Mesodermal cell (in vitro differentiated cells): Measurements from ENCODE around the gene ZNRF3.
"Not testable (repeated sequence)": the region's sequence is repeated elsewhere in the genome, so short reads cannot be mapped to it uniquely, and the experiment has no call there.

Experiments
- H3K27ac ChIP-seq: 2 replicates; pipeline ENCODE4 v1.7.0; 2013; ENCODE audit warnings: mild to moderate bottlenecking, low read depth, low read length, moderate library complexity; ENCODE audit not compliant: severe bottlenecking
- H3K36me3 ChIP-seq: 2 replicates; pipeline ENCODE4 v1.7.1; 2013; ENCODE audit warnings: mild to moderate bottlenecking, low read length, moderate library complexity; ENCODE audit not compliant: control insufficient read depth, insufficient read depth
- H3K4me1 ChIP-seq: one replicate; pipeline ENCODE4 v1.7.1; 2013; ENCODE audit warnings: mild to moderate bottlenecking, low read length; ENCODE audit not compliant: insufficient read depth, control insufficient read depth, poor library complexity, severe bottlenecking
- H3K4me3 ChIP-seq: 2 replicates; pipeline ENCODE4 v1.7.0; 2013; ENCODE audit warnings: low read length, control low read depth, mild to moderate bottlenecking; ENCODE audit not compliant: insufficient read depth, poor library complexity, severe bottlenecking; ENCODE audit errors: extremely low read depth
- H3K9me3 ChIP-seq: 2 replicates; pipeline ENCODE4 v1.7.1; 2013; ENCODE audit warnings: mild to moderate bottlenecking, low read length, moderate library complexity; ENCODE audit not compliant: control insufficient read depth
- WGBS, 2 experiments: methylation state at CpG; one replicate each; pipeline ENCODE4 v1.1.5; 2013; ENCODE audit warnings: missing lambda C conversion rate in 2 of 2; ENCODE audit not compliant: insufficient coverage in 2 of 2; 5-methylcytosine and 5-hydroxymethylcytosine counted together

ZNRF3 gene

GRCh38 chr22:28857288-28857687 lies 26.1 kb upstream of the ZNRF3 start:
- no peaks in the 10 kb centered on the region for H3K9me3 ChIP-seq

DNA sequence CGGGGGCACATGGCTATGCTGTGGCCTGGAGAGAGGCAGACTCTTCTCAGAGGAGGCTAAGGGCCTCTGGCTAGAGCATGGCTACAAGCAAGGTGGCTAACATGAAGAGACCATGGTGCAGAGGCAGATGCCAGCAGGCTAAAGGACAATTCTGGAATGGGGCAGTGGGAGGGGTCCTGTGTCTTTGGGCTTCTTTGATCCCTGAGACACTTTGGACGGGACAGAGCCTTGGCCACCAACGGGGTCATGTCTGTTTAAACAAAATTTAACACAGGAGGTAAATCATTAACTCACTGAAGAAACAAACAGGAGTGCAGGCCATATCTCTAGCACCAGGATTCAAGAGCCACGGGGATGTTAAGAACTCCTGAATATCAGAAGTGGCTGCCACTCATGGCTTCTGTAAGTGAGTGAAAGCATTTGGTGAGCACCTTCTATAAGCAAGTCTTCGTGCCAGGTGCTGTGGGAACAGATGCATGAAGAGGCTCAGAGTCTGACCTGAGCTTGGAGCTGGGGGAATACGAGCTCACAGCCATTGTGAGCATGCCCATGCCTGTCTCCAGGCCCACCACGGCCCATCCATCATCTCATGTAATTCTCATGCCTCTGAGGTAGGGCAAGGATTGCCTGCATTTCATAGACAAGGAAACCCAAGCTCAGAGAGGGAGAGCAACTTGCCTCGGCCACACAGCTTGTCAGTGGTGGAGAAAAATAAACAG lies 18.3 kb upstream of the ZNRF3 start:
- Histone ChIP-seq H3K36me3 (no peaks in the 10 kb centered on the region), H3K4me1 (no peaks in the 10 kb centered on the region), H3K4me3 (no peak overlapping the region), H3K9me3 (no peaks in the 10 kb centered on the region), H3K27ac (no peak overlapping the region)
- 84 to 91% methylated on average over 6 to 7 of the region's 8 CpGs for WGBS, 2 experiments

More at GRCh38 chr22:28857288-28857687, 26.1 kb upstream of the ZNRF3 start:
- H3K4me1 ChIP-seq, result no peaks in the 10 kb centered on the region
- no peak overlapping the region for H3K27ac ChIP-seq
- H3K4me3 ChIP-seq, result no peak overlapping the region
- no peaks in the 10 kb centered on the region for H3K36me3 ChIP-seq
- 82 to 100% methylated on average over 1 to 5 of the region's 6 CpGs for WGBS, 2 experiments

GRCh38 chr22:28867191-28867590 lies 16.2 kb upstream of the ZNRF3 start:
- 92 to 98% methylated on average over 3 of the region's 3 CpGs for WGBS, 2 experiments
- Histone ChIP-seq H3K27ac (no peak overlapping the region), H3K36me3 (no peaks in the 10 kb centered on the region), H3K4me3 (no peak overlapping the region), H3K4me1 (no peaks in the 10 kb centered on the region), H3K9me3 (no peaks in the 10 kb centered on the region)

DNA sequence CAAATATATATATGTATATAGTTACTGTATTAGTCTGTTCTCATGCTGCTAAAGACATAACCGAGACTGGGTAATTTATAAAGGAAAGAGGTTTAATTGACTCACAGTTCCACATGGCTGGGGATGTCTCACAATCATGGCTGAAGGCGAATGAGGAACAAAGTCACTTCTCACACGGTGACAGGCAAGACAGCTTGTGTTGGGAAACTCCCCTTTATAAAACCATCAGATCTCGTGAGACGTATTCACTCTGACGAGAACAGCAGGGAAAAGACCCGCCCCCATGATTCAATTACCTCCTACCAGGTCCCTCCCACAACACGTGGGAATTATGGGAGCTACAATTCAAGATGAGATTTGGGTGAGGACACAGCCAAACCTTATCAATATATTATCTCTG lies 15.0 kb upstream of the ZNRF3 start:
- WGBS, 2 experiments, result 86 to 88% methylated on average over 5 to 7 of the region's 8 CpGs
- not testable (repeated sequence) for H3K4me1 ChIP-seq, H3K9me3 ChIP-seq, H3K27ac ChIP-seq, H3K36me3 ChIP-seq, H3K4me3 ChIP-seq

DNA sequence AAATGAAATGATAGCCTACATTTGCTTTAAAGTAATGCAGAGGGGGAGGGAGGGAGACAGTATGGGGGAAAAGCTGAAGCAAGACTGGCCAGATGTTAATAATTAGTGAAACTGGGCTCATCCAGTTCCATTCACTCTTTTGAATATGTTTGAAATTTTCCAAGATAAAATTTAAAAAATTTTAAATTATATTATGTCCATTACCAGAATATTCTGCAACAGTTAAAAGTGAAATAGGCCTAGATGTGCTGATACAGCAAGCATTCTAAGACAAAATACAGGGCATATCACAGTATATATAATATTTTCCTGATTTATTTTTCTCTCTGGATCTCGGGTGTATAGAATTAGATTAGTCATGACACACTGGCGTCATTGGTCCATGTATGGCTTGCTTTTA lies 13.6 kb upstream of the ZNRF3 start:
- 100% methylated on average over 1 of the region's 2 CpGs for whole genome bisulfite sequencing, 2 experiments
- H3K9me3 ChIP-seq, result no peaks in the 10 kb centered on the region
- H3K4me1 ChIP-seq, result no peaks in the 10 kb centered on the region
- no peaks in the 10 kb centered on the region for H3K36me3 ChIP-seq
- no peak overlapping the region for H3K27ac ChIP-seq
- H3K4me3 ChIP-seq, result no peak overlapping the region

DNA sequence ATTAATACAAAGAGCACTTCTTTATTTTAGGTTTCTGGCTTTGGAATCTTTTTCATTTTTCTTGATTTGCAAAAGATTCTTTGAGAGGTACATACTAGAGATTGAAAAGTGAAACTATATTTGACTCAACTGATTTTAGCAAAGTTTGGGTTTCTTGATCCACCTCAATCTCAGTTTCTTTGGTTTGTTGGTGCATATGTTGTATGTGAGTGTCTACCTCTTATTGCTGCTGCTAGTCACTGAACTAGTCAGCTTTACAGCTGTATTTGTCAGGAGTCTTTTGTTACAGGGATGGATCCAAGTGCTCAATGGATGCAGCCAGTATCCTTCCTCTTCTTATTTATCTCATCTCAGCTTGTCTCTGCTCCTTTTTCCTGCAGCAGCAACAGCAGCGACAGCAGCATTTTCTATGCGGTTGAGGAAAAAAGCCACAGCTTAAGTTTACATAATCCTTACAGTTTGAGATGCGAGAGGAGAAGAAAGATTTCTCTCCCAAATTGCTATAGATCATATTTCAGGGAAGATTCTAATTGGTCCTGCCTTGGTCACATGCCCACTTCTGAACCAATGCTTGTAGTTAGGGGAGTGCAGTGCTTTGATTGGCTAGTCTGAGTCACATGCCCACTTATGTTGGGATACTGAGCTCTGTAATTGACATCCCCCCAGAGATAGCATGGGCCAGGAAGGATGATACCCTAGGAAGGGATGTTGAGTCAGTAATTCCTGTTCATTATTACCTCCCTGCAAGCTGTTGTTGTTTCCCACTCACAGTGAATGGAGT lies 10.0 kb upstream of the ZNRF3 start:
- 100% methylated on average over 1 of the region's 3 CpGs; no CpG with 5 or more reads in 1 of the 2 experiments for WGBS, 2 experiments

DNA sequence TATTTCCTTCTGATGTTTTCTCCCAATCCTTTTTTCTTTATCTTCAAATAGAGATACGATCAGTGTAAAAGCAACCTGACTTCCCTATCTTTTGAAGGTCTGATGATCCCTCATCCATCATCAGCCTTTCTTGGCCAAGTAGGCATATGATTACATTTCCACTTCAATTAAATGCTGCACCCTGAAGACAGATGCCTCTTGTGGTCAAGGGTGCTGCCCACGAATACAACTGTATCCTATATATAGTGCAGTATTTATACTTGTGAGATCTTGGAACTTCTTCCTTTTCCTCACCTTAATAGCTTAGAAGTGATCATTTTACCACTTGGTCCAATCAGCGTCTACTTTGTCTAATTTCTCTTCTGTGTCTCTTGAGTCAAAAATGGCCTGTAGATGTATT lies 9.3 kb upstream of the ZNRF3 start:
- 93 to 100% methylated on average over 2 of the region's 3 CpGs for WGBS, 2 experiments
- Histone ChIP-seq H3K36me3 (no peaks in the 10 kb centered on the region), H3K4me3 (no peak overlapping the region), H3K9me3 (no peaks in the 10 kb centered on the region), H3K4me1 (no peaks in the 10 kb centered on the region), H3K27ac (no peak overlapping the region)

More for the DNA sequence above, 10.0 kb upstream of the ZNRF3 start:
- Histone ChIP-seq H3K4me1 (no peaks in the 10 kb centered on the region), H3K4me3 (no peak overlapping the region), H3K9me3 (no peaks in the 10 kb centered on the region), H3K36me3 (no peaks in the 10 kb centered on the region), H3K27ac (no peak overlapping the region)

DNA sequence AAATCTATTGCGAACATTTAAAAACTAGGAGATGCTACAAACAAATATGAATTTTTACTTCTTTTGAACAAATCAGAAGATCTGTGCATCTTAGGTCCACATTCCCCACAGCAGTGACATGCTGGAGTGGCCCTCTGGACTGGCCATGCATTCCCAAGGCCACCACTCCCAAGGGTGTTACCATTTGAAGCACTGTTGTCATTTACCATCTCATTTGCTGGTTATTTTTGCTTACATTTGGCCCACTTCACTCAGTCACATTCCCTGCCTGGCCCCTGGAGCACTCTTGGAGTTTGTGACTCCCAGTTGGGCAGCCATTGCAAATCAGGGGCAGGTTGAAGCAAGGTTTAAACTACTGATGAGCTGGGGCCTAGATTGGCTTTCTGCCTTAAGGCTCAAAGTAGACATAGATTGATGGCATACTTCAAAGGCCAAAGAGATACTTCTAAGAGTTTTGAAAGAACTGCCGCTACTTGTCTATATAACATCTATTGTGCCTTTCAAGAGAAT lies 8.5 kb upstream of the ZNRF3 start:
- no peak overlapping the region for H3K27ac ChIP-seq
- WGBS, 2 experiments, result 86 to 100% methylated on average over 1 of the region's 2 CpGs
- no peaks in the 10 kb centered on the region for H3K9me3 ChIP-seq
- H3K36me3 ChIP-seq, result no peaks in the 10 kb centered on the region
- H3K4me3 ChIP-seq, result no peak overlapping the region
- no peaks in the 10 kb centered on the region for H3K4me1 ChIP-seq

GRCh38 chr22:28882545-28882877 lies 861 bp upstream of the ZNRF3 start:
- H3K4me3 ChIP-seq, result peak overlapping the region; percentile 55
- peak overlapping the region; percentile 49 for H3K27ac ChIP-seq
- 55 to 62% methylated on average over 2 to 5 of the region's 5 CpGs for WGBS, 2 experiments
- H3K9me3 ChIP-seq, result no peaks in the 10 kb centered on the region
- H3K4me1 ChIP-seq, result peaks cover 5% of the 10 kb centered on the region
- no peaks in the 10 kb centered on the region for H3K36me3 ChIP-seq

DNA sequence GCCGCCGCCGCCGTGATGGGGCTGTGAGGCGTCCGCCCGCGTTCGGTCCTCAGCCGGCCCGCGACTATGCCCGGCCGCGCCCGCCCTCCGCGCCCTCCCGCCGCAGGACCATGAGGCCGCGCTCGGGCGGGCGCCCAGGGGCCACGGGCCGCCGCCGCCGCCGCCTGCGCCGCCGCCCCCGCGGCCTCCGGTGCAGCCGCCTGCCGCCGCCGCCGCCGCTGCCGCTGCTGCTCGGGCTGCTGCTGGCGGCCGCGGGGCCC lies 215 bp downstream of the ZNRF3 start:
- H3K4me3 ChIP-seq, result peak overlapping the region; percentile 64
- no peaks in the 10 kb centered on the region for H3K36me3 ChIP-seq
- WGBS, 2 experiments, result 0% methylated on average over 26 to 28 of the region's 48 CpGs
- no peak overlapping the region for H3K27ac ChIP-seq
- peaks cover 5% of the 10 kb centered on the region for H3K4me1 ChIP-seq
- H3K9me3 ChIP-seq, result no peaks in the 10 kb centered on the region
